Measurements from ENCODE around the gene RYR2. TPM values are rescaled to one million over a fixed set of nuclear protein-coding genes. Genes with fewer than 3 reads are reported as not detected.

Gene RYR2
- total RNA-seq, 1 donor from 2014 or later: 0.02 TPM

DNA sequence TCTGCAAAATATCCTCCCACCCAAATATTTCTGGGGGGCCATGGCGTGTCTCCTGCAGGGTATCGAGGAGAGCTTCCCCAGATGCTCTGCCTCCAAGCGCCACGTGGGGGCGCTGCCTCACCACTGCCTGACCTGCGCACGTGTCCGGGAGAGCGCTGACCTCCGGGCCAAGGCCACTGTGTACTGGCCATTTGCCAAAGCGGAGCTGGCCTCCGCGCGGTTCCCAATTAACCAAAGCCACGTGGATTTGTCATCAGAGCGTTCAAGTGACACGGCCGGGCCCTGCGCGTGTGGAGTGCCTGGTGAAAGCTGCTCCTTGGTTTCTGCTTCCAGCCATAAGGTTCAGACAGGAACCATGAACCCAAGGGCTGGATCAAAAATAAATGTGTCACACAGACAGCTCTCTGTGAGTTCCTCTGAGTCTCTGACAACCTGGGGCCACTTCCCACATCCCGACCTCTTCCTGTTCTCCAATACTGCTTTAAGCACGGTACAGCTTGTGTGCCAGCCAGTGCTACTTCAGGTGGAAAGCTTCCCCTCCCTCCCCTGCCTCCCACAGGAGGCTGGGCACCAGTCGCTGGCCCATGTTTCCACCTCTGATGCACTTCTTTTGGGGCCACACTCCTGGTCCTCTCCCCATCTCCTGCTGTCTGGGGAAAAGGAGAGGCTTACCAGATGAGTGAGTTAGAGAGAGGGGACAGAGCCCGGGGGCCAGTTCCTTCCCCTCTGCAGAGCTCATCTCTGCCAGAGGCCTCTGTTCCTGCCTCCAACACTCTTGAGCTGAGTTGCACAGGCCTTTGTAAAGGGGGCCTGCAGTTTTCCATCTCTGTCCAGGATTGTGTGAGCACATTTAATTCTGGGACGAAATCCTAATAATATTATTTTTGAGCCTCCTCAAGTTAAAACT, 822.6 kb downstream of the RYR2 start:
- H3K27ac Mint-ChIP-seq: no peak overlapping the region
- peak overlapping the region; percentile 35 for H3K4me3 Mint-ChIP-seq
- DNase-seq: peak; percentile 67
- H3K36me3 Mint-ChIP-seq (ENCODE audit: low read depth): no peaks in the 10 kb centered on the region
- no peaks in the 10 kb centered on the region for H3K9me3 Mint-ChIP-seq
- intact Hi-C loops (cut with micrococcal nuclease): no loop called here
- H3K27me3 Mint-ChIP-seq: peaks cover 3% of the 10 kb centered on the region
- peaks cover 4% of the 10 kb centered on the region for H3K4me1 Mint-ChIP-seq

DNA sequence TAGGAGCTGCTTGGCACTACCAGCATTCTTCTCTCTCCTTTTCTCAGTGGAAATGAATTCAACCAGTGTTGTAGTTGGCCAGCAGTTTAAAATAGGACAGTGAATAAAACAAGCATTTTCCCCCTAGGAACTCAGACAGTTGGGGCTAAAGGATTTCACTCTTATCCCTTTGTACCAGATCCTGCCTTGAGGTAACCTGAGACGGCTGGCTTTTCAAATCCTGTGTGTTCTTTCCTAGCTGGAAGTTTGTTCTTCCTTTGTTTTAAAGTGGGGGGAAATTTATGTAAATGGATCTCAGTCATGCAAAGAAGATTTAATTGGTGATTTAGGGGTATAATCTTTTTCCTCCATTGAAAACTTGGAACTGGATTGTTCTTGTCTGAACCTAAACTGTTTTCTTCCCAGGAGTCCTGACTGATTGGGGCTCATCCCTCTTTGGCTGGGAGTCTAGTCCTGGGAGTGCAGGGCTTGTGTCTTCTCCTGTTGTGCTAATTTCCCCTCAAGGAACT, 825.5 kb downstream of the RYR2 start:
- Mint-ChIP-seq H3K4me3 (no peak overlapping the region), H3K27me3 (peaks cover 3% of the 10 kb centered on the region), H3K4me1 (peaks cover 4% of the 10 kb centered on the region), H3K9me3 (no peaks in the 10 kb centered on the region), H3K36me3 (ENCODE audit: low read depth) (no peaks in the 10 kb centered on the region), H3K27ac (no peak overlapping the region)
- no peak for DNase-seq
- intact Hi-C loops (cut with micrococcal nuclease): no loop called here

DNA sequence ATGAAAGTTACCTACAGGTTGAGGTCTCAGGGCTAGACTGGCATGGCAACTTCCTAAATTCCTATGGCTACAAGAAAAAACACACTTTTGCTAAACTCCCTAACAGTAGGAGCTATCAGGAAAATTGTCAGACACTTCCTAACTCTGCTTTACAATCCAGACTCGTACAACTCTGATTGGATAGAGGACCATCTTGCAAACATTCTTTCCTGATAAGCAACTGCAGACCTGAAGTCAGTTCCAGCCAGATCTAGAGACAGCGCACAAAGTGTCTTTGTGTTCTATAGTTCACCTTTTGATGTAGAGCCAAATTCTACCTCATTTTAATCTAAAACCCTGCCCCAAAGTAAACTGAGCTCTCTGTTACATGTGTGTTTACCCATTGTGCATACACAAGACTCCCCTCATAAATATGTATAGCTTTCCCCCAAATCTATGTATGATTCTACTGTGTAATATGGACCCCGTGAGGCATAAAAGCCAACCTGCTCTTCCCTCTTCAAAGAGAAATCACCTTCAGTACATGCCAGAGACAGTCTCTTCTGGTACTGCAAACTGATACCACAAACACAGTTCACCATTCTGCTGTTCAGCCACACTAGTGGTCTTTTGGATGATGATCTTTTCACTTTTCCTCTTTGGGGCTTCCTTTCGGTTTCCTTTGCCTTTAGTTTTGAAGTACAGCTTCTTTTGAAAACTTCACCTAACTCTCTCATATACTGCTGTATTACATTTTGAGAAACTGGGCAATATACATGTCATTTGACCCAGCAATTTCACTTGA, 827.0 kb downstream of the RYR2 start:
- Mint-ChIP-seq H3K27me3 (peaks cover 3% of the 10 kb centered on the region), H3K36me3 (ENCODE audit: low read depth) (no peaks in the 10 kb centered on the region), H3K27ac (no peak overlapping the region), H3K4me3 (no peak overlapping the region), H3K4me1 (peaks cover 4% of the 10 kb centered on the region), H3K9me3 (no peaks in the 10 kb centered on the region)
- intact Hi-C loops (cut with micrococcal nuclease): no loop called here
- DNase-seq: no peak

DNA sequence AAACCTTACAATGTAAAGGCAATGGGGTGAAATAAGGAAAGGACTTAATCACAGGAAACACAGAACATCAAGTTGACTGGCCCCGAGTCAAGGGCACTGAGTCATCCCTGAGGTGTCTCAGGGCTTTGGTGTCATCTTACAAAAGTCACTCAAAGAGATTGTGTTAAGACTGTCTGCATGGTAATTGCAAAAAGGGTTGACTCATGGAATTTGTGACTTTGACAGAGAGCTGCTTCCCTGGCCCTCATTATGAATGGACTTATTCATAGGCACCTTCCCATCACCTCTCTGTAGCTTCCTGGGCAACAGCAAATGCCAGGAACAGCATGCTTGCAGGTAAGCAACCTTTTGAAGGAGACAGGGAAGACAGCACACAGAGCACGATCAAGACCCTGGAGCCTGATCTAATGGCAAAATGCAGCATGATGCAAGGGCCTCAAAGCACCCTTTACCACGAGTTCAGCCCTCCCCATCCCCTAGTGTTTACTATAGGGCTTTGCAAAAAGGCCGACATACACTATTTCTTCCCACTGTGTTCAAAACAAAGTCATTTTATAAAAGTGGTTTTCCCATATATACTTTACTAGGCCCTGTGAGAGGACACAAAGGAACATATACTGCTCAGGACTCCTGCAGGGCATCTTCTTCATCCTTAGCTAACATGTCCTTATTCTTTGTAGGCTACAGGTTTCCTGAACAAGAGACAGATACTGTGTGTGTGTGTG, 831.7 kb downstream of the RYR2 start:
- Mint-ChIP-seq H3K36me3 (ENCODE audit: low read depth) (no peaks in the 10 kb centered on the region), H3K4me1 (no peaks in the 10 kb centered on the region), H3K9me3 (no peaks in the 10 kb centered on the region), H3K4me3 (no peak overlapping the region), H3K27me3 (no peaks in the 10 kb centered on the region), H3K27ac (no peak overlapping the region)
- intact Hi-C loops (cut with micrococcal nuclease): no loop called here
- DNase-seq: no peak

DNA sequence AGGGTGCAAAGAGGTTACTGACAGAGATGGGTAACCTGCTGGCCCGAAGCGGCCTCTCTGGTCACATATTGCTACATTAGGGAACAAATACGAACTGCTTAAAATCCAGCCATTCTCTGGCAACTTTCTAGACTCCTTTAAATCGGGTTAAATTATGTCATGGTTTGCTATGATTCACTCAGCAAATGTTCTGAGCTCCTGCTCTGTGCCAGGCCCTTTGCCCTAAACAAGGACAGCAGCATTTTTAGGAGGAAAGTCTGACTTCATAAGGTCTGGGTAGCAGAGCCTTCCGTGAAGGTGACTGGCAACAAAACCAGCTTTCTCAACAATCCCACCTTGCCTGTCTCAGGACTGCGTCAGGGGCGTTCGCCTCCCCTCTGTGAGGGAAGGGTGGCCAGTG, 833.3 kb downstream of the RYR2 start:
- intact Hi-C loops (cut with micrococcal nuclease): no loop called here
- no peak for DNase-seq
- Mint-ChIP-seq H3K4me3 (no peak overlapping the region), H3K27ac (no peak overlapping the region), H3K27me3 (no peaks in the 10 kb centered on the region), H3K9me3 (no peaks in the 10 kb centered on the region), H3K4me1 (no peaks in the 10 kb centered on the region), H3K36me3 (ENCODE audit: low read depth) (no peaks in the 10 kb centered on the region)

DNA sequence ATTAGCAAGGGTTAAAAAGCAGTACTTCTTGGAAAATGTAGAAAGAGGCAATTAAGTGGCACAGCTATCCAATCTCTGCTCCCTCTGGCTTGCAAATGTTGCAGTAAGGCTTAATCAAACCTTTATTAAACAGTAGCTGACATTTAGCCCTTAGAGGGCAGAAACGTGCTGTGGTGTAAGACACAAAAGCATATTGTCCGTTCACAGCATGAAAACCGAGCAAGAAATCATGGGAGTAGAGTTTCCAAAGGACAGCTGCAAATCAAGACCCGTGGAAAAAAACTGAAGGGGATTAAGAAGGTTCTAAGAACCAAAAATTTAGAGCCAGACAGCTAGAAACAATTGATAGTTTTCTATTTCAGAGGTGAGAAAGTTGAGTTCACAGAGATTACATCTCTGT, 835.6 kb downstream of the RYR2 start:
- no peak overlapping the region for H3K27ac Mint-ChIP-seq
- H3K4me1 Mint-ChIP-seq: no peaks in the 10 kb centered on the region
- no peak overlapping the region for H3K4me3 Mint-ChIP-seq
- intact Hi-C loops (cut with micrococcal nuclease): no loop called here
- no peaks in the 10 kb centered on the region for H3K36me3 Mint-ChIP-seq (ENCODE audit: low read depth)
- no peaks in the 10 kb centered on the region for H3K9me3 Mint-ChIP-seq
- no peaks in the 10 kb centered on the region for H3K27me3 Mint-ChIP-seq
- no peak for DNase-seq

DNA sequence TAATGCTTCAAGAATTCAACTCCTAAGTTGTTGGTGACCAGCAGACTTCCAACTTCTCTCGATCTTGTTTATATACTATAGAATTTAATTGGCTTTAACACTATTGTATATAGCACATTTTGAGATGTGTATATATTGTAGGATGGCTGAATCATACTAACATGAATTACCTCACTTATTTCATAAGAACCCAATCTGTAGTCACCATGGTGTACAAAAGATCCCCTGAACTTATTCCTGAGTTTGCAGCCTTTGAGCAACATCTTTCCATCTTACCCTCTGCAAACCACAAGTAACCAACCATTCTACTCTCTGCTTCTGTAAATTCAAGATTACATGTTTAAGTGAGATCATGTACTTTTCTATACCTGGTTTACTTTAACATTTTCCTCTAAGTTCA, 836.4 kb downstream of the RYR2 start:
- H3K27ac Mint-ChIP-seq: no peak overlapping the region
- no peak overlapping the region for H3K4me3 Mint-ChIP-seq
- H3K36me3 Mint-ChIP-seq (ENCODE audit: low read depth): no peaks in the 10 kb centered on the region
- H3K27me3 Mint-ChIP-seq: no peaks in the 10 kb centered on the region
- no peak for DNase-seq
- intact Hi-C loops (cut with micrococcal nuclease): no loop called here
- H3K9me3 Mint-ChIP-seq: peaks cover 3% of the 10 kb centered on the region
- no peaks in the 10 kb centered on the region for H3K4me1 Mint-ChIP-seq

DNA sequence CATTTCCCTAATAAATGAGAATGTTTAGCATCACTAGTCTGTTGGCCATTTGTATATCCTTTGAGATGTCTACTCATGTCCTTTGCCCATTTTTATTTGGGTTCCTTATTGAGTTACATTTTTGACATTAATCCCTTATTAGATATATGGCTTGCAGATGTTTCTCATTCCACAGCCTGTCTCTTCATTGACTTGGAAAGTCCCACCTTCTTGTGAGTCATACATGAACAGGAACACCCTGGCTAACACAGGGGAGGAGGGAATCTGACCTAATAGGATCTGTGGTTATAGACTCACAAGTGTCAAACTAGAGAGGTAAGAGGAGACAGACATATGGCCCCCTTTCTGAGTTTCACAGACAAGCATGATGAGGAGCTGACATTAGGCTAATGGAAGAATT, 837.2 kb downstream of the RYR2 start:
- H3K27ac Mint-ChIP-seq: no peak overlapping the region
- no peaks in the 10 kb centered on the region for H3K4me1 Mint-ChIP-seq
- peaks cover 3% of the 10 kb centered on the region for H3K9me3 Mint-ChIP-seq
- H3K36me3 Mint-ChIP-seq (ENCODE audit: low read depth): no peaks in the 10 kb centered on the region
- H3K4me3 Mint-ChIP-seq: no peak overlapping the region
- DNase-seq: no peak
- intact Hi-C loops (cut with micrococcal nuclease): no loop called here
- H3K27me3 Mint-ChIP-seq: no peaks in the 10 kb centered on the region

Other genes starting within 250 kb of the RYR2 start
- 50.7 and 51.8 TPM in 2 replicates for gene MTR, start 246.9 kb upstream of the RYR2 start, total RNA-seq
- gene MT1HL1, start 37.7 kb upstream of the RYR2 start, total RNA-seq: not detected in 2 replicates